MM.1S (cell line): ENCODE data around the gene ARTN.

ENCODE experiments used
- DNase-seq: peaks from one replicate; pipeline ENCODE4 v3.0.0-alpha.2; 2015
- H2AFZ ChIP-seq: fragments of 300-600 bp; sonication (generic); 2 replicates; pipeline ENCODE4 v1.6.0; 2016; ENCODE audit warnings: antibody characterized with exemption, low read length
- H3F3A ChIP-seq: fragments of 300-600 bp; sonication (generic); 2 replicates; pipeline ENCODE4 v1.6.1; 2016; ENCODE audit warnings: mild to moderate bottlenecking, antibody characterized with exemption, low read length, moderate library complexity, mixed read lengths; ENCODE audit not compliant: insufficient read depth
- H3K27ac ChIP-seq: fragments of 300-600 bp; sonication (generic); 2 replicates; pipeline ENCODE4 v1.5.1; 2016; ENCODE audit warnings: mild to moderate bottlenecking, low read length
- H3K27me3 ChIP-seq: fragments of 300-600 bp; sonication (generic); replicated peaks from 2 replicates; pipeline ENCODE4 v1.6.0; 2016; ENCODE audit warnings: low read length; ENCODE audit not compliant: insufficient read depth
- H3K36me3 ChIP-seq: fragments of 300-600 bp; sonication (generic); replicated peaks from 2 replicates; pipeline ENCODE4 v1.6.1; 2016; ENCODE audit warnings: mild to moderate bottlenecking, low read length, mixed read lengths; ENCODE audit not compliant: insufficient read depth
- H3K4me1 ChIP-seq: fragments of 300-600 bp; sonication (generic); 2 replicates; pipeline ENCODE4 v1.6.1; 2016; ENCODE audit warnings: low read length, mixed read lengths
- H3K4me2 ChIP-seq: fragments of 300-600 bp; sonication (generic); 2 replicates; pipeline ENCODE4 v1.6.0; 2016; ENCODE audit warnings: low read depth, low read length
- H3K4me3 ChIP-seq: fragments of 300-600 bp; sonication (generic); 2 replicates; pipeline ENCODE4 v1.5.1; 2016; ENCODE audit warnings: low read length, mixed read lengths
- H3K79me2 ChIP-seq: fragments of 300-600 bp; sonication (generic); 2 replicates; pipeline ENCODE4 v1.6.1; 2016; ENCODE audit warnings: mixed run types, low read length, mixed read lengths
- H3K9ac ChIP-seq: fragments of 300-600 bp; sonication (generic); 2 replicates; pipeline ENCODE4 v1.6.1; 2016; ENCODE audit warnings: low read length, mixed read lengths
- H3K9me2 ChIP-seq: fragments of 300-600 bp; sonication (generic); replicated peaks from 2 replicates; pipeline ENCODE4 v1.6.1; 2016; ENCODE audit warnings: mild to moderate bottlenecking, low read length, mixed read lengths; ENCODE audit not compliant: insufficient read depth
- H3K9me3 ChIP-seq: fragments of 300-600 bp; sonication (generic); replicated peaks from 2 replicates; pipeline ENCODE4 v1.6.1; 2016; ENCODE audit warnings: mild to moderate bottlenecking, low read length, mixed read lengths; ENCODE audit not compliant: insufficient read depth
- H4K20me1 ChIP-seq: fragments of 300-600 bp; sonication (generic); 2 replicates; pipeline ENCODE4 v1.6.1; 2016; ENCODE audit warnings: mild to moderate bottlenecking, low read length, moderate library complexity, mixed read lengths; ENCODE audit not compliant: insufficient read depth
- CTCF ChIP-seq: fragments of 300-600 bp; sonication (generic); IDR thresholded peaks from 2 replicates; pipeline ENCODE4 v1.5.1; 2016; ENCODE audit warnings: antibody characterized with exemption, low read length, mixed read lengths
- EZH2 ChIP-seq: fragments of 300-600 bp; sonication (generic); optimal IDR thresholded peaks from 2 replicates; pipeline ENCODE3; 2017; ENCODE audit warnings: low read depth, mild to moderate bottlenecking, antibody characterized with exemption, low read length, mixed read lengths
- EZH2phosphoT487 ChIP-seq: fragments of 300-600 bp; sonication (generic); IDR thresholded peaks from 2 replicates; pipeline ENCODE4 v1.6.1; 2018; ENCODE audit warnings: antibody characterized with exemption, low read length

The ARTN gene

GRCh38 chr1:43930949-43931275 lies 2.7 kb upstream of the ARTN start:
- Histone ChIP-seq H4K20me1 (no peaks in the 10 kb centered on the region), H3K4me3 (no peak overlapping the region), H3K4me1 (peaks cover 5% of the 10 kb centered on the region), H3F3A (no peaks in the 10 kb centered on the region), H2AFZ (no peak overlapping the region), H3K79me2 (no peaks in the 10 kb centered on the region), H3K9me2 (no peaks in the 10 kb centered on the region), H3K36me3 (no peaks in the 10 kb centered on the region), H3K9ac (no peak overlapping the region), H3K27me3 (no peaks in the 10 kb centered on the region), H3K9me3 (no peaks in the 10 kb centered on the region), H3K27ac (no peak overlapping the region), H3K4me2 (no peak overlapping the region)
- DNase-seq: no peak
- TF ChIP-seq CTCF: no peak
- no peak for TF ChIP-seq EZH2phosphoT487
- TF ChIP-seq EZH2: no peak

- H3K4me3 ChIP-seq: no peak overlapping the region
- TF ChIP-seq CTCF (no peak), EZH2phosphoT487 (no peak), EZH2 (no peak)
- no peak overlapping the region for H3K27ac ChIP-seq
- peaks cover 5% of the 10 kb centered on the region for H3K4me1 ChIP-seq
- H3K4me2 ChIP-seq: no peak overlapping the region
- H3K9me2 ChIP-seq: no peaks in the 10 kb centered on the region
- no peak overlapping the region for H3K9ac ChIP-seq
- no peaks in the 10 kb centered on the region for H3F3A ChIP-seq
- H3K36me3 ChIP-seq: no peaks in the 10 kb centered on the region
- peak; percentile 14 for DNase-seq
- H2AFZ ChIP-seq: no peak overlapping the region
- no peaks in the 10 kb centered on the region for H3K79me2 ChIP-seq
- H3K27me3 ChIP-seq: no peaks in the 10 kb centered on the region
- no peaks in the 10 kb centered on the region for H4K20me1 ChIP-seq
- no peaks in the 10 kb centered on the region for H3K9me3 ChIP-seq
Observed at GRCh38 chr1:43931711-43932660, 1.6 kb upstream of the ARTN start.

- Histone ChIP-seq H2AFZ (no peak overlapping the region), H3K4me1 (peaks cover 5% of the 10 kb centered on the region), H3K27ac (no peak overlapping the region), H3K79me2 (no peaks in the 10 kb centered on the region), H3K36me3 (no peaks in the 10 kb centered on the region), H3K9me2 (no peaks in the 10 kb centered on the region), H3K27me3 (no peaks in the 10 kb centered on the region), H3K4me3 (no peak overlapping the region), H4K20me1 (no peaks in the 10 kb centered on the region), H3K9ac (no peak overlapping the region), H3K4me2 (no peak overlapping the region; the same call in 1 of the 2 replicates), H3F3A (no peaks in the 10 kb centered on the region), H3K9me3 (no peaks in the 10 kb centered on the region)
- DNase-seq: no peak
- no peak for TF ChIP-seq EZH2
- no peak for TF ChIP-seq CTCF
- no peak for TF ChIP-seq EZH2phosphoT487
Observed at GRCh38 chr1:43932786-43933385, 715 bp upstream of the ARTN start.
